ENCODE measurements around the gene ACTG2.

Gene ACTG2

DNA sequence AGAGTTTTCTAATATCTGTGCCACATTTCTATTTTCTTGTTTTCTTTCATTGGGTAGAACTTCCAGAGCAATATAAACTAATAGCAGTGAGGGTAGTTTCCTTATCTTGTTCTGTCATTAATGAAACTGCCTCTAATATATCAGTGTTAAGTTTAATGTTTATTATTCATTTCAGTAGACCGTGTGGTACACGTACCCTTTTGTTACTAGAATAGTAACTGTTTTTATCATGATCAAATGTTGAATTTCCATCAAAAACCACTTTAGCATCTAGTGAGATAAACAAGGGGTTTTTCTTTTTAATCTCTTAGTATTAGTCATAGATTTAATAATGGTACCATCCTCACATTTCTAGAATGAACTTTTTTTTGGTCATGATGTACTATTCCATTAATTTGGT lies 49.9 kb downstream of the ACTG2 start:
- H3K4me3 ChIP-seq (ENCODE audit: low read depth in 1 of 2, low read length in 1 of 2), result no peak overlapping the region
- H3K27ac ChIP-seq, result no peak overlapping the region
- peaks cover 22 to 24% of the 10 kb centered on the region in 2 experiments for H3K4me1 ChIP-seq (ENCODE audit: control insufficient read depth in 1 of 2, insufficient read depth in 1 of 2, low read depth in 1 of 2, low read length in 1 of 2)
- peaks cover 7% of the 10 kb centered on the region for H3K36me3 ChIP-seq
- no peaks in the 10 kb centered on the region for H3K27me3 ChIP-seq
- no peak for TF ChIP-seq CTCF (IDR thresholded peaks at IDR 0.05)
- no peaks in the 10 kb centered on the region for H3K9me3 ChIP-seq

DNA sequence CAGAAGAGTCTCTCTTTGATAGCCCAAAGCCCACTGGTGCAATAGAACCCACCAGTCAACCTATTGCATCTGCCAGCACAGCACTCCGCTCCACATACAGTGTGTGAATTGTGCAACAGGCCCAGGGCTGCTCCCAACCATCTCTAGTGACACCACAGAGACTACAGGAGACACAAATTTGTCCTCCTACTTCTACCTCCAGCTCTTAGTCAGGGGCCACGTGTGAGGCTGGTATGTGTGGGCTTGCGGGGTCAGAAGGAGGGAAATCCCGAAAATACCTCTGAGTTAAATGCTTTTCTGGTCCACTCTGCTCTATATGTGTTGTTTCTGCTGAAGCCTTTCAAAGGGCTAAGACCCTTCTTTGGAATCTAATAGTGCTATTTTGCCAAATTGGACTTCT lies 51.9 kb downstream of the ACTG2 start:
- H3K9me3 ChIP-seq, result no peaks in the 10 kb centered on the region
- H3K4me1 ChIP-seq (ENCODE audit: control insufficient read depth in 1 of 2, insufficient read depth in 1 of 2, low read depth in 1 of 2, low read length in 1 of 2), result peaks cover 36 to 39% of the 10 kb centered on the region in 2 experiments
- peaks cover 7% of the 10 kb centered on the region for H3K36me3 ChIP-seq
- H3K4me3 ChIP-seq (ENCODE audit: low read depth in 1 of 2, low read length in 1 of 2), result no peak overlapping the region
- no peaks in the 10 kb centered on the region for H3K27me3 ChIP-seq
- TF ChIP-seq CTCF (IDR thresholded peaks at IDR 0.05), result no peak
- peak overlapping the region; percentile 49 for H3K27ac ChIP-seq

- Histone ChIP-seq H3K4me3 (ENCODE audit: low read depth in 1 of 2, low read length in 1 of 2) (no peak overlapping the region), H3K27ac (peak overlapping the region; percentile 90), H3K4me1 (ENCODE audit: control insufficient read depth in 1 of 2, insufficient read depth in 1 of 2, low read depth in 1 of 2, low read length in 1 of 2) (peaks cover 51 to 53% of the 10 kb centered on the region in 2 experiments), H3K9me3 (no peaks in the 10 kb centered on the region), H3K27me3 (no peaks in the 10 kb centered on the region), H3K36me3 (peaks cover 17% of the 10 kb centered on the region)
- no peak for TF ChIP-seq CTCF (IDR thresholded peaks at IDR 0.05)
These were observed 53.4 kb downstream of the ACTG2 start for GRCh38 chr2:73946215-73946614.

- TF ChIP-seq CTCF (IDR thresholded peaks at IDR 0.05), result no peak
- peaks cover 51 to 53% of the 10 kb centered on the region in 2 experiments for H3K4me1 ChIP-seq (ENCODE audit: control insufficient read depth in 1 of 2, insufficient read depth in 1 of 2, low read depth in 1 of 2, low read length in 1 of 2)
- peaks cover 20% of the 10 kb centered on the region for H3K36me3 ChIP-seq
- no peak overlapping the region for H3K4me3 ChIP-seq (ENCODE audit: low read depth in 1 of 2, low read length in 1 of 2)
- H3K9me3 ChIP-seq, result no peaks in the 10 kb centered on the region
- no peaks in the 10 kb centered on the region for H3K27me3 ChIP-seq
- peak overlapping the region; percentile 90 for H3K27ac ChIP-seq
These were observed 53.9 kb downstream of the ACTG2 start for GRCh38 chr2:73946666-73947065.

DNA sequence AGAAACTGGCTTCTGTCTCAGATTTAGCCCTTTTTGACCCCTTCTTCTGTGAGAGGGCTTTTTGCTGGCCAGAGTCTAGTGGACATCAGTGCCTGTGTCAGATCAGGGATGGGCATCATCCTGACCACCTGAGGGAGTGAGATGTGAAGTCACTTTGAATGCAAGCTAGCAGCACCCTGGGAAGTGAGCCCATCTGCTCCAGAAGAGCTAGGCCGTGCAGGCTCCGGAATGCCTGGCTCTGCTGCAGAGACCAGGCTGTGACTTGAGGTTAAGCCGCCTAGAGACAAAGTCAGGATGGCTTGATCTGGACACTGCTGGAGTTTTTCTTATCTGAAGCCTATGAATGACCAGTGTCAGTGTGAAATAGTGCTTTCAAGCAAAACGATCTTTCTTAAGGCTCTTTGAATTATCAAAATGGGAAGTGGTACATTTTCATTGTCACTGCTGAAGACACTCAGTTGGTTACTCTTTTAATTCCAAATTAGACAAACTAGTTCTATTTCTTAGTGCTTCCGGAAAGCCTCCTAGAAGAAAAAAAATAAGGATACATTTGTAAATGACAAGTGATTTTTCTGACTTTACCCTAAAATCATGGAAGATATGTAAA lies 54.7 kb downstream of the ACTG2 start:
- Histone ChIP-seq H3K36me3 (peaks cover 27% of the 10 kb centered on the region), H3K9me3 (no peaks in the 10 kb centered on the region), H3K4me1 (ENCODE audit: control insufficient read depth in 1 of 2, insufficient read depth in 1 of 2, low read depth in 1 of 2, low read length in 1 of 2) (peaks cover 51 to 53% of the 10 kb centered on the region in 2 experiments), H3K4me3 (ENCODE audit: low read depth in 1 of 2, low read length in 1 of 2) (no peak overlapping the region), H3K27me3 (no peaks in the 10 kb centered on the region), H3K27ac (peak overlapping the region; percentile 90)
- TF ChIP-seq CTCF (IDR thresholded peaks at IDR 0.05), result no peak

Data from neutrophil (primary cell).